Measurements from ENCODE around the gene STK38. TPM values are rescaled to one million over a fixed set of nuclear protein-coding genes. Genes with fewer than 3 reads are reported as not detected.

STK38 gene
- total and polyA plus RNA-seq, 9 of the 15 experiments (the other 6 are each of a cell fraction or from before 2014, with no cell fraction given), result 5.7 to 28.7 (median 19.5) TPM

DNA sequence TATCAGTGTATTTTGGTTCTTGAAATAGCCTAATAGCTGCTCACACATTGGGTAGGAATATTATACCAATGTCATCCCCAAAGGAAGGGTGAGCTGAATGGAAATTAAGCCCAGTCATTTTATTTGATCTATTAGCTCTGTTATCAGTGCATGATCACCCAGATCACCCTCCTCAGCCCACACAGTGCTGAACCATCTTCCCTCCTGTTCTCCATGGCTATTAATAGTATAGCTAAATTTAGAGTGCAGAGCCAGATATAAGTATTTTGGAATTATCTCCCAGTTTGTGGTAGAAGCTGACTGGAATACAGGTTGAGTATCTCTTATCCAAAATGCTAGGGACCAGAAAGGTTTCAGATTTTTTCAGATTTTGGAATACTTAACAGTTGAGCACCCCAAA is 59.1 kb downstream of the STK38 start:
- Histone ChIP-seq H3K9me3 (replicated peaks; ENCODE audit: control insufficient read depth, insufficient read depth, low read depth, low read length) (no peaks in the 10 kb centered on the region), H3K27me3 (ENCODE audit: control insufficient read depth in 2 of 2, insufficient read depth in 2 of 2, low read length in 2 of 2) (no peaks in the 10 kb centered on the region), H3K4me3 (no peak overlapping the region), H3K9ac (ENCODE audit: insufficient read depth in 1 of 2, low read depth in 2 of 2, low read length in 2 of 2) (no peak overlapping the region), H3K27ac (ENCODE audit: extremely low read depth, low read depth, low read length) (no peak overlapping the region), H4K20me1 (replicated peaks; ENCODE audit: control insufficient read depth, insufficient read depth, low read length) (no peaks in the 10 kb centered on the region), H3K4me2 (ENCODE audit: insufficient read depth, low read length) (no peak overlapping the region), H3K79me2 (ENCODE audit: control insufficient read depth, insufficient read depth, low read length) (no peaks in the 10 kb centered on the region), H3K36me3 (ENCODE audit: control insufficient read depth, insufficient read depth, low read length) (peaks cover 72% of the 10 kb centered on the region), H2AFZ (ENCODE audit: low read depth, low read length) (no peak overlapping the region), H3K9me1 (ENCODE audit: control insufficient read depth, insufficient read depth, low read length) (peaks cover 2% of the 10 kb centered on the region), H3K4me1 (replicated peaks in 1 of 2; ENCODE audit: control insufficient read depth in 2 of 2, insufficient read depth in 2 of 2, low read length in 2 of 2) (no peaks in the 10 kb centered on the region)
- no TSS peak for BruUV-seq (replicated peaks)
- in situ Hi-C loops (cut with MboI), result no loop called here
- no peak for TF ChIP-seq CBFA2T3 (IDR thresholded peaks at IDR 0.05)
- peak; percentile 75 for TF ChIP-seq MEF2D (tag; conservative IDR thresholded peaks at IDR 0.05; ENCODE audit: low read depth)
- intact Hi-C loops (cut with micrococcal nuclease), result no loop called here
- FAIRE-seq, result no peak
- POLR2A ChIA-PET, result interaction anchor here (0.6 to 2.8 kb wide), 9 partner anchors 9 to 107 kb away, joined by 3 to 19 read pairs (median 4); no protein-coding TSS in a partner anchor
- DNase-seq (ENCODE audit: extremely low read depth in 1 of 4, low spot score in 3 of 4), result no peak
- ATAC-seq, result no peak
- CTCF ChIA-PET (ENCODE audit: low intra/inter-chr PET ratio), result no interaction called here

DNA sequence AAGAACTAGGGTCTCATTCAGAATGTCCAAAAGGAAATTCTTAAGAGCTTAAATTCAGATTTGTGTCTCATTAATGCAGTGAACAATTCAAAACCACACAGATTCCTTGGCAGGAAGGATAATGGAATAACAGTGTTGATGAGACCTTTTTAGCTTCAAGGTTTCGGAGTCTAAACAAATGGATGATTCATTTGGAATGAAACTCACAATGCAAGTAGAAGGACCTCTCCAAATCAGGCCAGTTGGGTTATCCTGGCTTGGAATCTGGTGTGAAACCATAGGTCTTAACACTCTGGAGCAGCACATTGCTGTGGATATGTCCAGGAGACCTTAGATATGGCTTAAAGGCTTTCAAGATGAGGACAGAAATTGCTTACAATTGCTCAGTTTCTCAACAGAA is 59.6 kb downstream of the STK38 start:
- H3K9ac ChIP-seq (ENCODE audit: insufficient read depth in 1 of 2, low read depth in 2 of 2, low read length in 2 of 2), result no peak overlapping the region
- CTCF ChIA-PET (ENCODE audit: low intra/inter-chr PET ratio), result no interaction called here
- no peaks in the 10 kb centered on the region for H4K20me1 ChIP-seq (replicated peaks; ENCODE audit: control insufficient read depth, insufficient read depth, low read length)
- H3K4me1 ChIP-seq (replicated peaks in 1 of 2; ENCODE audit: control insufficient read depth in 2 of 2, insufficient read depth in 2 of 2, low read length in 2 of 2), result no peaks in the 10 kb centered on the region
- no peak overlapping the region for H3K4me2 ChIP-seq (ENCODE audit: insufficient read depth, low read length)
- TF ChIP-seq POLR3G (IDR thresholded peaks at IDR 0.05; ENCODE audit: extremely low read depth, insufficient read length, insufficient replicate concordance) (no peak), CHD4 (IDR thresholded peaks at IDR 0.05; ENCODE audit: insufficient read depth, insufficient replicate concordance, low read depth, low read length, poor library complexity, severe bottlenecking) (no peak), BDP1 (IDR thresholded peaks at IDR 0.05; ENCODE audit: insufficient read depth, insufficient read length) (no peak), SNIP1 (IDR thresholded peaks at IDR 0.05; ENCODE audit: low read depth) (no peak), ZBTB12 (CRISPR knock-in tag; IDR thresholded peaks at IDR 0.05) (no peak), ZNF124 (CRISPR knock-in tag; IDR thresholded peaks at IDR 0.05) (no peak), SREBF2 (CRISPR knock-in tag; IDR thresholded peaks at IDR 0.05) (no peak), ZNF699 (CRISPR knock-in tag; IDR thresholded peaks at IDR 0.05; ENCODE audit: insufficient replicate concordance) (no peak), CAMTA2 (CRISPR knock-in tag; conservative IDR thresholded peaks at IDR 0.05) (no peak), MED1 (CRISPR knock-in tag; IDR thresholded peaks at IDR 0.05; ENCODE audit: borderline replicate concordance) (no peak), ADNP (tag; IDR thresholded peaks at IDR 0.05) (no peak), ZNF165 (CRISPR knock-in tag; IDR thresholded peaks at IDR 0.05; ENCODE audit: borderline replicate concordance) (no peak), TAL1 (IDR thresholded peaks at IDR 0.05) (no peak), TEAD2 (tag; IDR thresholded peaks at IDR 0.05) (no peak), XRCC4 (IDR thresholded peaks at IDR 0.05; ENCODE audit: extremely low read depth, insufficient read depth, insufficient read length) (no peak), TCFL5 (CRISPR knock-in tag; conservative IDR thresholded peaks at IDR 0.05) (no peak), PHB (CRISPR knock-in tag; IDR thresholded peaks at IDR 0.05) (no peak)
- in situ Hi-C loops (cut with MboI), result no loop called here
- H3K4me3 ChIP-seq, result no peak overlapping the region
- intact Hi-C loops (cut with micrococcal nuclease), result no loop called here
- DNase-seq (ENCODE audit: extremely low read depth in 1 of 4, low spot score in 3 of 4) (no peak), ATAC-seq (no peak), FAIRE-seq (no peak)
- H2AFZ ChIP-seq (ENCODE audit: low read depth, low read length), result no peak overlapping the region
- H3K27ac ChIP-seq (ENCODE audit: extremely low read depth, low read depth, low read length), result no peak overlapping the region
- peaks cover 72% of the 10 kb centered on the region for H3K36me3 ChIP-seq (ENCODE audit: control insufficient read depth, insufficient read depth, low read length)
- POLR2A ChIA-PET, result interaction anchor here (0.9 to 2.8 kb wide), 4 partner anchors 9 to 60 kb away, joined by 4 to 19 read pairs (median 10); no protein-coding TSS in a partner anchor
- no peaks in the 10 kb centered on the region for H3K9me3 ChIP-seq (replicated peaks; ENCODE audit: control insufficient read depth, insufficient read depth, low read depth, low read length)
- H3K27me3 ChIP-seq (ENCODE audit: control insufficient read depth in 2 of 2, insufficient read depth in 2 of 2, low read length in 2 of 2), result no peaks in the 10 kb centered on the region
- 95% methylated on average over 1 of the region's 1 CpG for WGBS (ENCODE audit: insufficient coverage, low coverage, missing lambda C conversion rate)
- peaks cover 2% of the 10 kb centered on the region for H3K9me1 ChIP-seq (ENCODE audit: control insufficient read depth, insufficient read depth, low read length)
- H3K79me2 ChIP-seq (ENCODE audit: control insufficient read depth, insufficient read depth, low read length), result no peaks in the 10 kb centered on the region
- BruUV-seq (replicated peaks), result no TSS peak

Data from K562 (cell line).